Neural progenitor cell (in vitro differentiated cells): ENCODE results near the gene NEDD8. TPM values are rescaled to one million over a fixed set of nuclear protein-coding genes. Genes with fewer than 3 reads are reported as not detected.

Experiments
- DNase-seq: peaks from one replicate; pipeline ENCODE4 v3.0.0-alpha.2; 2016; ENCODE audit warnings: low spot score
- H2AFZ ChIP-seq: fragments of 200-600 bp; sonication (generic); replicated peaks from 2 replicates; pipeline ENCODE4 v1.6.1; 2016; ENCODE audit warnings: antibody characterized with exemption
- H3F3A ChIP-seq: fragments of 200-600 bp; sonication (generic); 2 replicates; pipeline ENCODE4 v1.6.1; 2016; ENCODE audit warnings: antibody characterized with exemption, low read depth
- H3K27ac ChIP-seq: fragments of 200-600 bp; sonication (generic); 2 replicates; pipeline ENCODE4 v1.5.1; 2016; ENCODE audit warnings: mild to moderate bottlenecking
- H3K27me3 ChIP-seq: fragments of 200-600 bp; sonication (generic); 2 replicates; pipeline ENCODE4 v1.6.1; 2016; ENCODE audit warnings: mild to moderate bottlenecking, moderate library complexity
- H3K36me3 ChIP-seq: fragments of 200-600 bp; sonication (generic); 2 replicates; pipeline ENCODE4 v1.5.1; 2016
- H3K4me1 ChIP-seq: fragments of 200-600 bp; sonication (generic); 2 replicates; pipeline ENCODE4 v1.6.1; 2016; ENCODE audit warnings: mixed run types
- H3K4me2 ChIP-seq: fragments of 200-600 bp; sonication (generic); 2 replicates; pipeline ENCODE4 v1.6.1; 2016
- H3K4me3 ChIP-seq: fragments of 200-600 bp; sonication (generic); 2 replicates; pipeline ENCODE4 v1.5.1; 2016
- H3K79me2 ChIP-seq: fragments of 200-600 bp; sonication (generic); 2 replicates; pipeline ENCODE4 v1.6.1; 2016; ENCODE audit warnings: low read depth
- H3K9ac ChIP-seq: fragments of 200-600 bp; sonication (generic); 2 replicates; pipeline ENCODE4 v1.6.1; 2016
- H3K9me3 ChIP-seq: fragments of 200-600 bp; sonication (generic); 2 replicates; pipeline ENCODE4 v1.5.1; 2016; ENCODE audit warnings: low read depth
- H4K20me1 ChIP-seq: fragments of 200-600 bp; sonication (generic); 2 replicates; pipeline ENCODE4 v1.6.1; 2016; ENCODE audit warnings: low read depth
- H3K27ac Mint-ChIP-seq: 3 replicates; pipeline ENCODE4 v1.8.0; 2021; ENCODE audit warnings: mixed read lengths
- H3K27me3 Mint-ChIP-seq: 2 replicates; pipeline ENCODE4 v1.8.0; 2022; ENCODE audit warnings: low read depth, mild to moderate bottlenecking, inconsistent platforms, moderate library complexity, mixed read lengths; ENCODE audit not compliant: insufficient read depth
- H3K36me3 Mint-ChIP-seq: 3 replicates; pipeline ENCODE4 v1.8.0; 2021; ENCODE audit warnings: mixed read lengths
- H3K4me1 Mint-ChIP-seq: 3 replicates; pipeline ENCODE4 v1.8.0; 2021; ENCODE audit warnings: mixed read lengths
- H3K4me3 Mint-ChIP-seq: 3 replicates; pipeline ENCODE4 v1.8.0; 2021; ENCODE audit warnings: mild to moderate bottlenecking, moderate library complexity, mixed read lengths
- H3K9me3 Mint-ChIP-seq: 3 replicates; pipeline ENCODE4 v1.8.0; 2020; ENCODE audit warnings: mixed read lengths
- EZH2 ChIP-seq: fragments of 200-600 bp; sonication (generic); IDR thresholded peaks from 2 replicates; pipeline ENCODE4 v1.6.1; 2017; ENCODE audit warnings: antibody characterized with exemption, mild to moderate bottlenecking, moderate library complexity
- EZH2phosphoT487 ChIP-seq: fragments of 200-600 bp; sonication (generic); IDR thresholded peaks from 2 replicates; pipeline ENCODE4 v1.6.1; 2017; ENCODE audit warnings: antibody characterized with exemption
- total RNA-seq: library from RNA; depleted of rRNA; stranded (reverse); fragments of >200 nt; gene quantifications from 2 replicates; pipeline ENCODE4 v1.2.3, GENCODE V29; 2015; ENCODE audit warnings: low replicate concordance
- TF ChIP-seq, protein P1 (sequence below): fragments of 200-600 bp; sonication (generic); IDR thresholded peaks from 2 replicates; pipeline ENCODE4 v1.5.1; 2017; ENCODE audit warnings: antibody characterized with exemption, mild to moderate bottlenecking

The NEDD8 gene
- total RNA-seq, 1 donor from 2014 or later: 220 TPM

- Histone ChIP-seq H3K79me2 (peaks cover 73% of the 10 kb centered on the region), H3K4me3 (peak overlapping the region; percentile 87), H3K36me3 (no peaks in the 10 kb centered on the region), H3K9ac (peak overlapping the region; percentile 88), H3K27me3 (no peaks in the 10 kb centered on the region), H3K4me1 (peaks cover 15% of the 10 kb centered on the region), H4K20me1 (peaks cover 18% of the 10 kb centered on the region), H3K9me3 (no peaks in the 10 kb centered on the region), H3F3A (peaks cover 18% of the 10 kb centered on the region), H2AFZ (peak overlapping the region; percentile 100), H3K4me2 (peak overlapping the region; percentile 93), H3K27ac (no peak overlapping the region)
- peak overlapping the region; percentile 37 for H3K27ac Mint-ChIP-seq
- H3K9me3 Mint-ChIP-seq: no peaks in the 10 kb centered on the region
- peaks cover 6% of the 10 kb centered on the region for H3K36me3 Mint-ChIP-seq
- no peaks in the 10 kb centered on the region for H3K27me3 Mint-ChIP-seq
- peak overlapping the region; percentile 100 for H3K4me3 Mint-ChIP-seq
- no peak for DNase-seq
- TF ChIP-seq EZH2phosphoT487 (no peak), EZH2 (no peak)
- TF ChIP-seq, protein P1, sequence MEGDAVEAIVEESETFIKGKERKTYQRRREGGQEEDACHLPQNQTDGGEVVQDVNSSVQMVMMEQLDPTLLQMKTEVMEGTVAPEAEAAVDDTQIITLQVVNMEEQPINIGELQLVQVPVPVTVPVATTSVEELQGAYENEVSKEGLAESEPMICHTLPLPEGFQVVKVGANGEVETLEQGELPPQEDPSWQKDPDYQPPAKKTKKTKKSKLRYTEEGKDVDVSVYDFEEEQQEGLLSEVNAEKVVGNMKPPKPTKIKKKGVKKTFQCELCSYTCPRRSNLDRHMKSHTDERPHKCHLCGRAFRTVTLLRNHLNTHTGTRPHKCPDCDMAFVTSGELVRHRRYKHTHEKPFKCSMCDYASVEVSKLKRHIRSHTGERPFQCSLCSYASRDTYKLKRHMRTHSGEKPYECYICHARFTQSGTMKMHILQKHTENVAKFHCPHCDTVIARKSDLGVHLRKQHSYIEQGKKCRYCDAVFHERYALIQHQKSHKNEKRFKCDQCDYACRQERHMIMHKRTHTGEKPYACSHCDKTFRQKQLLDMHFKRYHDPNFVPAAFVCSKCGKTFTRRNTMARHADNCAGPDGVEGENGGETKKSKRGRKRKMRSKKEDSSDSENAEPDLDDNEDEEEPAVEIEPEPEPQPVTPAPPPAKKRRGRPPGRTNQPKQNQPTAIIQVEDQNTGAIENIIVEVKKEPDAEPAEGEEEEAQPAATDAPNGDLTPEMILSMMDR: no peak
- H3K4me1 Mint-ChIP-seq: peaks cover 23% of the 10 kb centered on the region
Observed at GRCh38 chr14:24231263-24232120, 675 bp downstream of the NEDD8 start.

GRCh38 chr14:24228902-24229301 is 3.3 kb downstream of the NEDD8 start:
- Mint-ChIP-seq H3K4me3 (no peak overlapping the region), H3K36me3 (peaks cover 6% of the 10 kb centered on the region), H3K4me1 (peaks cover 17% of the 10 kb centered on the region), H3K27me3 (no peaks in the 10 kb centered on the region), H3K9me3 (no peaks in the 10 kb centered on the region), H3K27ac (no peak overlapping the region)
- Histone ChIP-seq H2AFZ (no peak overlapping the region), H3K4me1 (peaks cover 15% of the 10 kb centered on the region), H3K9ac (no peak overlapping the region), H3K79me2 (peaks cover 90% of the 10 kb centered on the region), H3K4me2 (no peak overlapping the region), H3K27me3 (no peaks in the 10 kb centered on the region), H3K36me3 (no peaks in the 10 kb centered on the region), H3K4me3 (no peak overlapping the region), H3K27ac (no peak overlapping the region), H4K20me1 (peaks cover 26% of the 10 kb centered on the region), H3K9me3 (no peaks in the 10 kb centered on the region), H3F3A (peaks cover 18% of the 10 kb centered on the region)
- no peak for DNase-seq
- TF ChIP-seq, protein P1: no peak
- no peak for TF ChIP-seq EZH2phosphoT487
- TF ChIP-seq EZH2: no peak

DNA sequence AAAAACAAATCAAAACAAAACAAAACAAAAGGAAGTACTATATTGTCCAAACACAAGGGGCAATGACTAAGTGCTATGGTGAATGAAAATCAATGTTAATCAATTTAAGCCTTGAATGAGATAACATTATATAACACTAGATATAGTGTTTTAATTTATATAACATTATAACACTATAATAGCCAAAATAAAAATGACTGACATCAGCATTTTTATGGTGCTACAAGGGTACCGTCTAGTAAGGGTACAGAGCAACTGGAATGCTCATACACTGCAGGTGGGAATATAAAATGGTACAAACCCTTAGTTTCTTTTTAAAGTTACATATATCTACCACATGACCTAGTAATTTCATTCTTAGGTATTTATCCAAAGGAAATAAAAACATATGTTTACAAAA is 5.7 kb downstream of the NEDD8 start:
- H3K27ac Mint-ChIP-seq: no peak overlapping the region
- Histone ChIP-seq H3F3A (peaks cover 6% of the 10 kb centered on the region), H3K79me2 (peaks cover 98% of the 10 kb centered on the region), H2AFZ (no peak overlapping the region), H3K9me3 (no peaks in the 10 kb centered on the region), H4K20me1 (peaks cover 34% of the 10 kb centered on the region), H3K27ac (no peak overlapping the region), H3K27me3 (no peaks in the 10 kb centered on the region), H3K4me2 (no peak overlapping the region), H3K4me1 (peaks cover 8% of the 10 kb centered on the region), H3K4me3 (no peak overlapping the region), H3K9ac (no peak overlapping the region), H3K36me3 (no peaks in the 10 kb centered on the region)
- DNase-seq: no peak
- no peaks in the 10 kb centered on the region for H3K27me3 Mint-ChIP-seq
- no peak overlapping the region for H3K4me3 Mint-ChIP-seq
- no peaks in the 10 kb centered on the region for H3K9me3 Mint-ChIP-seq
- no peak for TF ChIP-seq EZH2phosphoT487
- no peak for TF ChIP-seq EZH2
- TF ChIP-seq, protein P1: no peak
- H3K36me3 Mint-ChIP-seq: peaks cover 6% of the 10 kb centered on the region
- peaks cover 7% of the 10 kb centered on the region for H3K4me1 Mint-ChIP-seq
